ENCODE data around the gene SUMO3. TPM values are rescaled to one million over a fixed set of nuclear protein-coding genes. Genes with fewer than 3 reads are reported as not detected.

SUMO3 gene
- total RNA-seq, 1 experiment from 2014 or later: 41.4 TPM

GRCh38 chr21:44758141-44758561, 59.7 kb downstream of the SUMO3 start:
- BruUV-seq (replicated peaks): no TSS peak

GRCh38 chr21:44757731-44758130, 60.1 kb downstream of the SUMO3 start:
- TF ChIP-seq REST (IDR thresholded peaks at IDR 0.05; ENCODE audit: insufficient read depth in 1 of 2, low read depth in 2 of 2, low read length in 1 of 2) (no peak), CTCF (IDR thresholded peaks at IDR 0.05) (no peak), POLR2AphosphoS5 (IDR thresholded peaks at IDR 0.05; ENCODE audit: low read depth, low read length) (no peak), SIN3A (IDR thresholded peaks at IDR 0.05; ENCODE audit: borderline replicate concordance, insufficient read depth, low read depth, low read length) (no peak), TCF7L2 (IDR thresholded peaks at IDR 0.05; ENCODE audit: low read depth, low read length) (no peak)
- peaks cover 3% of the 10 kb centered on the region for H3K4me1 ChIP-seq (ENCODE audit: control insufficient read depth, insufficient read depth, low read length)
- ChIA-PET CTCF (no interaction called here), POLR2A (interaction anchor here (0.6 kb wide), 1 partner anchor 82 kb away, joined by 8 read pairs; no protein-coding TSS in a partner anchor)
- intact Hi-C loops (cut with micrococcal nuclease; ENCODE audit: unreplicated experiment) (no loop called here), in situ Hi-C loops (cut with HindIII; ENCODE audit: low pct_unique_long_range_greater_than_20kb, low sequenced_read_pairs) (no loop called here)
- no peak for DNase-seq (ENCODE audit: low read depth, low spot score)
- BruUV-seq (replicated peaks): no TSS peak
- no peaks in the 10 kb centered on the region for H3K36me3 ChIP-seq (ENCODE audit: control insufficient read depth, insufficient read depth, low read length)
- H3K27me3 ChIP-seq (ENCODE audit: control insufficient read depth, insufficient read depth, low read length): no peaks in the 10 kb centered on the region
- no peak overlapping the region for H3K4me3 ChIP-seq (ENCODE audit: low read depth in 2 of 2, low read length in 2 of 2)
- no peaks in the 10 kb centered on the region for H3K9me3 ChIP-seq (ENCODE audit: control insufficient read depth, insufficient read depth, low read depth, low read length)
- no peak for ATAC-seq
- H3K27ac ChIP-seq (ENCODE audit: low read length): no peak overlapping the region

More at GRCh38 chr21:44758141-44758561, 59.7 kb downstream of the SUMO3 start:
- CTCF ChIA-PET: interaction anchor here (0.6 kb wide), 1 partner anchor 153 kb away, joined by 3 read pairs; no protein-coding TSS in a partner anchor
- H3K4me1 ChIP-seq (ENCODE audit: control insufficient read depth, insufficient read depth, low read length): no peaks in the 10 kb centered on the region
- H3K27me3 ChIP-seq (ENCODE audit: control insufficient read depth, insufficient read depth, low read length): no peaks in the 10 kb centered on the region
- POLR2A ChIA-PET: interaction anchor here (0.6 kb wide), 1 partner anchor 82 kb away, joined by 8 read pairs; no protein-coding TSS in a partner anchor
- TF ChIP-seq POLR2AphosphoS5 (IDR thresholded peaks at IDR 0.05; ENCODE audit: low read depth, low read length): no peak
- no peak for TF ChIP-seq CTCF (IDR thresholded peaks at IDR 0.05)
- TF ChIP-seq TCF7L2 (IDR thresholded peaks at IDR 0.05; ENCODE audit: low read depth, low read length): no peak
- no peak for TF ChIP-seq SIN3A (IDR thresholded peaks at IDR 0.05; ENCODE audit: borderline replicate concordance, insufficient read depth, low read depth, low read length)
- no peak for TF ChIP-seq REST (IDR thresholded peaks at IDR 0.05; ENCODE audit: insufficient read depth in 1 of 2, low read depth in 2 of 2, low read length in 1 of 2)
- intact Hi-C loops (cut with micrococcal nuclease; ENCODE audit: unreplicated experiment) (no loop called here), in situ Hi-C loops (cut with HindIII; ENCODE audit: low pct_unique_long_range_greater_than_20kb, low sequenced_read_pairs) (no loop called here)
- H3K4me3 ChIP-seq (ENCODE audit: low read depth in 2 of 2, low read length in 2 of 2): no peak overlapping the region
- H3K36me3 ChIP-seq (ENCODE audit: control insufficient read depth, insufficient read depth, low read length): no peaks in the 10 kb centered on the region
- no peak overlapping the region for H3K27ac ChIP-seq (ENCODE audit: low read length)
- no peaks in the 10 kb centered on the region for H3K9me3 ChIP-seq (ENCODE audit: control insufficient read depth, insufficient read depth, low read depth, low read length)
- no peak for DNase-seq (ENCODE audit: low read depth, low spot score)
- ATAC-seq: no peak

Measured in Panc1 (cell line).